Neural progenitor cell (in vitro differentiated cells): Measurements from ENCODE around the gene C1orf185. TPM values are rescaled to one million over a fixed set of nuclear protein-coding genes. Genes with fewer than 3 reads are reported as not detected.

ENCODE experiments used
- DNase-seq: peaks from one replicate; pipeline ENCODE4 v3.0.0-alpha.2; 2016; ENCODE audit warnings: low spot score
- H2AFZ ChIP-seq: fragments of 200-600 bp; sonication (generic); replicated peaks from 2 replicates; pipeline ENCODE4 v1.6.1; 2016; ENCODE audit warnings: antibody characterized with exemption
- H3F3A ChIP-seq: fragments of 200-600 bp; sonication (generic); 2 replicates; pipeline ENCODE4 v1.6.1; 2016; ENCODE audit warnings: antibody characterized with exemption, low read depth
- H3K27ac ChIP-seq: fragments of 200-600 bp; sonication (generic); 2 replicates; pipeline ENCODE4 v1.5.1; 2016; ENCODE audit warnings: mild to moderate bottlenecking
- H3K27me3 ChIP-seq: fragments of 200-600 bp; sonication (generic); 2 replicates; pipeline ENCODE4 v1.6.1; 2016; ENCODE audit warnings: mild to moderate bottlenecking, moderate library complexity
- H3K36me3 ChIP-seq: fragments of 200-600 bp; sonication (generic); 2 replicates; pipeline ENCODE4 v1.5.1; 2016
- H3K4me1 ChIP-seq: fragments of 200-600 bp; sonication (generic); 2 replicates; pipeline ENCODE4 v1.6.1; 2016; ENCODE audit warnings: mixed run types
- H3K4me2 ChIP-seq: fragments of 200-600 bp; sonication (generic); 2 replicates; pipeline ENCODE4 v1.6.1; 2016
- H3K4me3 ChIP-seq: fragments of 200-600 bp; sonication (generic); 2 replicates; pipeline ENCODE4 v1.5.1; 2016
- H3K79me2 ChIP-seq: fragments of 200-600 bp; sonication (generic); 2 replicates; pipeline ENCODE4 v1.6.1; 2016; ENCODE audit warnings: low read depth
- H3K9ac ChIP-seq: fragments of 200-600 bp; sonication (generic); 2 replicates; pipeline ENCODE4 v1.6.1; 2016
- H3K9me3 ChIP-seq: fragments of 200-600 bp; sonication (generic); 2 replicates; pipeline ENCODE4 v1.5.1; 2016; ENCODE audit warnings: low read depth
- H4K20me1 ChIP-seq: fragments of 200-600 bp; sonication (generic); 2 replicates; pipeline ENCODE4 v1.6.1; 2016; ENCODE audit warnings: low read depth
- H3K27ac Mint-ChIP-seq: 3 replicates; pipeline ENCODE4 v1.8.0; 2021; ENCODE audit warnings: mixed read lengths
- H3K27me3 Mint-ChIP-seq: 2 replicates; pipeline ENCODE4 v1.8.0; 2022; ENCODE audit warnings: low read depth, mild to moderate bottlenecking, inconsistent platforms, moderate library complexity, mixed read lengths; ENCODE audit not compliant: insufficient read depth
- H3K36me3 Mint-ChIP-seq: 3 replicates; pipeline ENCODE4 v1.8.0; 2021; ENCODE audit warnings: mixed read lengths
- H3K4me1 Mint-ChIP-seq: 3 replicates; pipeline ENCODE4 v1.8.0; 2021; ENCODE audit warnings: mixed read lengths
- H3K4me3 Mint-ChIP-seq: 3 replicates; pipeline ENCODE4 v1.8.0; 2021; ENCODE audit warnings: mild to moderate bottlenecking, moderate library complexity, mixed read lengths
- H3K9me3 Mint-ChIP-seq: 3 replicates; pipeline ENCODE4 v1.8.0; 2020; ENCODE audit warnings: mixed read lengths
- CTCF ChIP-seq: fragments of 200-600 bp; sonication (generic); IDR thresholded peaks from 2 replicates; pipeline ENCODE4 v1.5.1; 2017; ENCODE audit warnings: antibody characterized with exemption, mild to moderate bottlenecking
- EZH2 ChIP-seq: fragments of 200-600 bp; sonication (generic); IDR thresholded peaks from 2 replicates; pipeline ENCODE4 v1.6.1; 2017; ENCODE audit warnings: antibody characterized with exemption, mild to moderate bottlenecking, moderate library complexity
- EZH2phosphoT487 ChIP-seq: fragments of 200-600 bp; sonication (generic); IDR thresholded peaks from 2 replicates; pipeline ENCODE4 v1.6.1; 2017; ENCODE audit warnings: antibody characterized with exemption
- total RNA-seq: library from RNA; depleted of rRNA; stranded (reverse); fragments of >200 nt; gene quantifications from 2 replicates; pipeline ENCODE4 v1.2.3, GENCODE V29; 2015; ENCODE audit warnings: low replicate concordance

The C1orf185 gene
- total RNA-seq, 1 donor from 2014 or later = not detected

- H3K4me1 Mint-ChIP-seq = no peaks in the 10 kb centered on the region
- Histone ChIP-seq H3K36me3 (no peaks in the 10 kb centered on the region), H3K4me3 (no peak overlapping the region), H2AFZ (no peak overlapping the region), H3K79me2 (no peaks in the 10 kb centered on the region), H3K4me2 (no peak overlapping the region), H3K27me3 (peaks cover under 1% of the 10 kb centered on the region), H3K9ac (no peak overlapping the region), H3K9me3 (no peaks in the 10 kb centered on the region), H3K27ac (no peak overlapping the region), H3F3A (no peaks in the 10 kb centered on the region), H3K4me1 (no peaks in the 10 kb centered on the region), H4K20me1 (no peaks in the 10 kb centered on the region)
- H3K27ac Mint-ChIP-seq = no peak overlapping the region
- H3K27me3 Mint-ChIP-seq = no peaks in the 10 kb centered on the region
- no peaks in the 10 kb centered on the region for H3K36me3 Mint-ChIP-seq
- no peak overlapping the region for H3K4me3 Mint-ChIP-seq
- no peak for DNase-seq
- no peaks in the 10 kb centered on the region for H3K9me3 Mint-ChIP-seq
- no peak for TF ChIP-seq EZH2phosphoT487
- TF ChIP-seq EZH2 = no peak
- no peak for TF ChIP-seq CTCF
These were observed 12.1 kb downstream of the C1orf185 start for GRCh38 chr1:51114137-51114536.

- H3K27ac Mint-ChIP-seq = no peak overlapping the region
- no peaks in the 10 kb centered on the region for H3F3A ChIP-seq
- H2AFZ ChIP-seq = no peak overlapping the region
- no peak overlapping the region for H3K27ac ChIP-seq
- no peaks in the 10 kb centered on the region for H3K36me3 Mint-ChIP-seq
- no peaks in the 10 kb centered on the region for H3K27me3 Mint-ChIP-seq
- no peak overlapping the region for H3K4me3 Mint-ChIP-seq
- H3K27me3 ChIP-seq = no peaks in the 10 kb centered on the region
- no peaks in the 10 kb centered on the region for H3K4me1 ChIP-seq
- H3K36me3 ChIP-seq = no peaks in the 10 kb centered on the region
- H3K4me3 ChIP-seq = no peak overlapping the region
- H3K9me3 Mint-ChIP-seq = no peaks in the 10 kb centered on the region
- no peaks in the 10 kb centered on the region for H3K9me3 ChIP-seq
- no peak for DNase-seq
- H3K4me1 Mint-ChIP-seq = no peaks in the 10 kb centered on the region
- no peak overlapping the region for H3K4me2 ChIP-seq
- H3K9ac ChIP-seq = no peak overlapping the region
- TF ChIP-seq EZH2phosphoT487 (no peak), CTCF (no peak), EZH2 (no peak)
- H4K20me1 ChIP-seq = no peaks in the 10 kb centered on the region
- H3K79me2 ChIP-seq = no peaks in the 10 kb centered on the region
These were observed 13.8 kb downstream of the C1orf185 start for GRCh38 chr1:51115714-51116404.

GRCh38 chr1:51119331-51119730 lies 17.3 kb downstream of the C1orf185 start:
- no peak overlapping the region for H3K4me3 ChIP-seq
- H3K4me1 ChIP-seq = no peaks in the 10 kb centered on the region
- no peaks in the 10 kb centered on the region for H3K36me3 Mint-ChIP-seq
- no peaks in the 10 kb centered on the region for H3K36me3 ChIP-seq
- no peak overlapping the region for H3K27ac ChIP-seq
- H3K4me3 Mint-ChIP-seq = no peak overlapping the region
- H3K27me3 Mint-ChIP-seq = no peaks in the 10 kb centered on the region
- no peaks in the 10 kb centered on the region for H3K9me3 ChIP-seq
- DNase-seq = no peak
- H3K4me1 Mint-ChIP-seq = no peaks in the 10 kb centered on the region
- no peak overlapping the region for H2AFZ ChIP-seq
- no peaks in the 10 kb centered on the region for H3F3A ChIP-seq
- H3K4me2 ChIP-seq = no peak overlapping the region
- no peak overlapping the region for H3K27ac Mint-ChIP-seq
- TF ChIP-seq EZH2 (no peak), CTCF (no peak), EZH2phosphoT487 (no peak)
- H3K27me3 ChIP-seq = no peaks in the 10 kb centered on the region
- no peaks in the 10 kb centered on the region for H3K79me2 ChIP-seq
- H3K9ac ChIP-seq = no peak overlapping the region
- H4K20me1 ChIP-seq = no peaks in the 10 kb centered on the region
- H3K9me3 Mint-ChIP-seq = no peaks in the 10 kb centered on the region
